ENCODE results near the gene PLA1A.

PLA1A gene

GRCh38 chr3:119659606-119660291 lies 62.1 kb downstream of the PLA1A start:
- no peaks in the 10 kb centered on the region for H3K9me3 ChIP-seq (ENCODE audit: control insufficient read depth, low read length)
- H3K4me3 ChIP-seq (ENCODE audit: insufficient read depth, low read depth, low read length, poor library complexity, severe bottlenecking), result no peak overlapping the region
- no peaks in the 10 kb centered on the region for H3K4me1 ChIP-seq (ENCODE audit: control insufficient read depth, insufficient read depth, low read length, poor library complexity, severe bottlenecking)
- no peaks in the 10 kb centered on the region for H3K27me3 ChIP-seq (replicated peaks; ENCODE audit: control insufficient read depth, insufficient read depth, low read length, poor library complexity, severe bottlenecking)
- no peak overlapping the region for H3K27ac ChIP-seq (ENCODE audit: insufficient read depth, low read length, poor library complexity, severe bottlenecking)
- H3K36me3 ChIP-seq (ENCODE audit: control insufficient read depth, insufficient read depth, low read length), result peaks cover 4% of the 10 kb centered on the region
- DNase-seq, result no peak

- Histone ChIP-seq H3K27ac (ENCODE audit: insufficient read depth, low read length, poor library complexity, severe bottlenecking) (no peak within 1 kb of the TSS), H3K27me3 (replicated peaks; ENCODE audit: control insufficient read depth, insufficient read depth, low read length, poor library complexity, severe bottlenecking) (no peaks in the 10 kb centered on the region), H3K36me3 (ENCODE audit: control insufficient read depth, insufficient read depth, low read length) (peaks cover 4% of the 10 kb centered on the region), H3K4me1 (ENCODE audit: control insufficient read depth, insufficient read depth, low read length, poor library complexity, severe bottlenecking) (no peaks in the 10 kb centered on the region), H3K4me3 (ENCODE audit: insufficient read depth, low read depth, low read length, poor library complexity, severe bottlenecking) (no peak within 1 kb of the TSS), H3K9me3 (ENCODE audit: control insufficient read depth, low read length) (no peaks in the 10 kb centered on the region)
- DNase-seq, result no peak
Measured at GRCh38 chr3:119660474-119661440, 63.1 kb downstream of the PLA1A start, which contains the start of gene POPDC2. TSS of gene POPDC2 (minus strand) at chr3:119660589. CDS start at chr3:119660423, 166 bp downstream.

- Histone ChIP-seq H3K27me3 (replicated peaks; ENCODE audit: control insufficient read depth, insufficient read depth, low read length, poor library complexity, severe bottlenecking) (no peaks in the 10 kb centered on the region), H3K4me1 (ENCODE audit: control insufficient read depth, insufficient read depth, low read length, poor library complexity, severe bottlenecking) (no peaks in the 10 kb centered on the region), H3K9me3 (ENCODE audit: control insufficient read depth, low read length) (no peaks in the 10 kb centered on the region), H3K4me3 (ENCODE audit: insufficient read depth, low read depth, low read length, poor library complexity, severe bottlenecking) (no peak overlapping the region), H3K36me3 (ENCODE audit: control insufficient read depth, insufficient read depth, low read length) (no peaks in the 10 kb centered on the region), H3K27ac (ENCODE audit: insufficient read depth, low read length, poor library complexity, severe bottlenecking) (no peak overlapping the region)
- no peak for DNase-seq
Measured at GRCh38 chr3:119662604-119663373, 65.1 kb downstream of the PLA1A start.

- no peaks in the 10 kb centered on the region for H3K4me1 ChIP-seq (ENCODE audit: control insufficient read depth, insufficient read depth, low read length, poor library complexity, severe bottlenecking)
- no peak overlapping the region for H3K27ac ChIP-seq (ENCODE audit: insufficient read depth, low read length, poor library complexity, severe bottlenecking)
- peaks cover 2% of the 10 kb centered on the region for H3K36me3 ChIP-seq (ENCODE audit: control insufficient read depth, insufficient read depth, low read length)
- no peak overlapping the region for H3K4me3 ChIP-seq (ENCODE audit: insufficient read depth, low read depth, low read length, poor library complexity, severe bottlenecking)
- H3K9me3 ChIP-seq (ENCODE audit: control insufficient read depth, low read length), result no peaks in the 10 kb centered on the region
- DNase-seq, result no peak
- no peaks in the 10 kb centered on the region for H3K27me3 ChIP-seq (replicated peaks; ENCODE audit: control insufficient read depth, insufficient read depth, low read length, poor library complexity, severe bottlenecking)
Measured at GRCh38 chr3:119663885-119664284, 66.2 kb downstream of the PLA1A start.

- no peak for DNase-seq
- H3K4me3 ChIP-seq (ENCODE audit: insufficient read depth, low read depth, low read length, poor library complexity, severe bottlenecking), result no peak overlapping the region
- peaks cover 6% of the 10 kb centered on the region for H3K36me3 ChIP-seq (ENCODE audit: control insufficient read depth, insufficient read depth, low read length)
- no peaks in the 10 kb centered on the region for H3K9me3 ChIP-seq (ENCODE audit: control insufficient read depth, low read length)
- H3K27ac ChIP-seq (ENCODE audit: insufficient read depth, low read length, poor library complexity, severe bottlenecking), result no peak overlapping the region
- H3K4me1 ChIP-seq (ENCODE audit: control insufficient read depth, insufficient read depth, low read length, poor library complexity, severe bottlenecking), result no peaks in the 10 kb centered on the region
- H3K27me3 ChIP-seq (replicated peaks; ENCODE audit: control insufficient read depth, insufficient read depth, low read length, poor library complexity, severe bottlenecking), result no peaks in the 10 kb centered on the region
Measured at GRCh38 chr3:119664370-119664769, 66.7 kb downstream of the PLA1A start.

GRCh38 chr3:119664850-119665379 lies 67.2 kb downstream of the PLA1A start:
- Histone ChIP-seq H3K27ac (ENCODE audit: insufficient read depth, low read length, poor library complexity, severe bottlenecking) (no peak overlapping the region), H3K27me3 (replicated peaks; ENCODE audit: control insufficient read depth, insufficient read depth, low read length, poor library complexity, severe bottlenecking) (no peaks in the 10 kb centered on the region), H3K4me1 (ENCODE audit: control insufficient read depth, insufficient read depth, low read length, poor library complexity, severe bottlenecking) (no peaks in the 10 kb centered on the region), H3K9me3 (ENCODE audit: control insufficient read depth, low read length) (no peaks in the 10 kb centered on the region), H3K4me3 (ENCODE audit: insufficient read depth, low read depth, low read length, poor library complexity, severe bottlenecking) (no peak overlapping the region), H3K36me3 (ENCODE audit: control insufficient read depth, insufficient read depth, low read length) (peaks cover 7% of the 10 kb centered on the region)
- no peak for DNase-seq

- H3K27me3 ChIP-seq (replicated peaks; ENCODE audit: control insufficient read depth, insufficient read depth, low read length, poor library complexity, severe bottlenecking), result no peaks in the 10 kb centered on the region
- H3K27ac ChIP-seq (ENCODE audit: insufficient read depth, low read length, poor library complexity, severe bottlenecking), result no peak overlapping the region
- no peak overlapping the region for H3K4me3 ChIP-seq (ENCODE audit: insufficient read depth, low read depth, low read length, poor library complexity, severe bottlenecking)
- no peaks in the 10 kb centered on the region for H3K4me1 ChIP-seq (ENCODE audit: control insufficient read depth, insufficient read depth, low read length, poor library complexity, severe bottlenecking)
- no peaks in the 10 kb centered on the region for H3K9me3 ChIP-seq (ENCODE audit: control insufficient read depth, low read length)
- no peak for DNase-seq
- H3K36me3 ChIP-seq (ENCODE audit: control insufficient read depth, insufficient read depth, low read length), result peaks cover 18% of the 10 kb centered on the region
Measured at GRCh38 chr3:119665954-119666559, 68.4 kb downstream of the PLA1A start.

- Histone ChIP-seq H3K4me1 (ENCODE audit: control insufficient read depth, insufficient read depth, low read length, poor library complexity, severe bottlenecking) (no peaks in the 10 kb centered on the region), H3K36me3 (ENCODE audit: control insufficient read depth, insufficient read depth, low read length) (peaks cover 54% of the 10 kb centered on the region), H3K4me3 (ENCODE audit: insufficient read depth, low read depth, low read length, poor library complexity, severe bottlenecking) (no peak overlapping the region), H3K27me3 (replicated peaks; ENCODE audit: control insufficient read depth, insufficient read depth, low read length, poor library complexity, severe bottlenecking) (no peaks in the 10 kb centered on the region), H3K9me3 (ENCODE audit: control insufficient read depth, low read length) (no peaks in the 10 kb centered on the region), H3K27ac (ENCODE audit: insufficient read depth, low read length, poor library complexity, severe bottlenecking) (no peak overlapping the region)
- no peak for DNase-seq
Measured at GRCh38 chr3:119669906-119670570, 72.4 kb downstream of the PLA1A start.

GRCh38 chr3:119672776-119673175 lies 75.1 kb downstream of the PLA1A start:
- H3K27me3 ChIP-seq (replicated peaks; ENCODE audit: control insufficient read depth, insufficient read depth, low read length, poor library complexity, severe bottlenecking), result no peaks in the 10 kb centered on the region
- peaks cover 14% of the 10 kb centered on the region for H3K4me1 ChIP-seq (ENCODE audit: control insufficient read depth, insufficient read depth, low read length, poor library complexity, severe bottlenecking)
- no peak overlapping the region for H3K4me3 ChIP-seq (ENCODE audit: insufficient read depth, low read depth, low read length, poor library complexity, severe bottlenecking)
- no peaks in the 10 kb centered on the region for H3K9me3 ChIP-seq (ENCODE audit: control insufficient read depth, low read length)
- no peak for DNase-seq
- H3K27ac ChIP-seq (ENCODE audit: insufficient read depth, low read length, poor library complexity, severe bottlenecking), result no peak overlapping the region
- H3K36me3 ChIP-seq (ENCODE audit: control insufficient read depth, insufficient read depth, low read length), result peaks cover 57% of the 10 kb centered on the region

Data from effector memory CD4-positive, alpha-beta T cell (primary cell).